Left cardiac atrium (tissue), 4 donors: ENCODE measurements around the gene KLK6. TPM values are rescaled to one million over a fixed set of nuclear protein-coding genes. Genes with fewer than 3 reads are reported as not detected.

Source experiments
- ATAC-seq, 2 donors: fragments of 200-7000 bp; cut with Tn5 transposase; one replicate each; pipeline ENCODE4 v1.9.1; 2020; ENCODE audit warnings: mild to moderate bottlenecking in 2 of 2, moderate library complexity in 2 of 2
- DNase-seq: peaks from one replicate; pipeline ENCODE4 v3.0.0-alpha.2; 2020
- intact Hi-C, 2 donors: fragments of 100-400 bp; cut with DNase I; formaldehyde crosslinking; loops; one replicate each; pipeline versions ENCODE4 v1.14.1 to v1.15.1; 2022 to 2023
- total RNA-seq, 2 donors: library from RNA; stranded (reverse); fragmentation: NEBNext Ultra II Directional; extraction: Animal tissue kit (Norgen Biotek cat#: 25700); gene quantifications; one replicate each; pipeline ENCODE4 v1.2.1, GENCODE V29; 2021
- donor health status: DM: no; HTN: yes; CAD: no.
- donor health status: DM: no; HTN: yes; CAD: no; lungs with severe emphysema.
- donor health status: DM: yes; HTN: yes; CAD: no.
- donor health status: Dilated cardiomyopathy.

Gene KLK6
- total RNA-seq, 2 donors from 2014 or later, result not detected

GRCh38 chr19:50964266-50964665 lies 5.1 kb downstream of the KLK6 start:
- DNase-seq (no peak), ATAC-seq (no peak)
- intact Hi-C loops, result no loop called here

DNA sequence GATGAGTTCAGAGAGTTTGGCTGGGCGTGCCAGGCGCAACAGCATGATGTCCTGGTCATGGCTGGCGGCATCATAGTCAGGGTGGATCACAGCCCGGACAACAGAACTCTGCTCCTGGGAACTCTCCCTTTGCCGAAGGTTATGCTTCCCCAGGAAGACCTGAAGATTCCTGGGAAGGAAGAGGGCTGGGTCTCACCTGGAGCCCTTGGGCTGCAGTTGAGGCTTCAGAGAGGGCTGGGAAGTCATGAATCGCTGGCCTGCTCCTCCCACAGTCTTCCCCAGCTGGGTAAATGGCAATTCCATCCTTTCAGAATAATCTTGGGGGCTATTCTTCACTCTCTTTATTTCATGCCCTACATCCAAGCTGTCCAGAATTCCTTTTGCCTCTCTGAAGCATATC lies 6.0 kb downstream of the KLK6 start:
- no peak for DNase-seq
- intact Hi-C loops, result no loop called here
- ATAC-seq, result no peak

DNA sequence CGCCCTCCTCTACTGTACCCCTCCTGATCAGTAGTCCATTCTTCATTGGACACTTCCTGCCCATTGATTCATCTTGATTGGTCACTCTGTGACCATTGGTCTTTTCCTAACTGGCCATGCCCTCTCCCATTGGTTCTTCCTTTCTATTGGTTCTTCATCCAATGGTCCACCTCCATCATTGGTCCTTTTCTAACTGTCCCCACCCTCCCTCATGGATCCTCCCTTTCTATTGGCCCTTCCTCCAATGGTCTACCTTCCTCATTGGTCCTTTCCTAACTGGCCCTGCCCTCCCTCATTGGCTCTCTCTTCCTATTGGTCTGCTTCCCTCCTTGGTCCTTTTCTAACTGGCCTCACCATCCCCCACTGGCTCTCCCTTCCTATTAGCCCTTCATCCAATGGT lies 7.1 kb downstream of the KLK6 start:
- intact Hi-C loops, result no loop called here

DNA sequence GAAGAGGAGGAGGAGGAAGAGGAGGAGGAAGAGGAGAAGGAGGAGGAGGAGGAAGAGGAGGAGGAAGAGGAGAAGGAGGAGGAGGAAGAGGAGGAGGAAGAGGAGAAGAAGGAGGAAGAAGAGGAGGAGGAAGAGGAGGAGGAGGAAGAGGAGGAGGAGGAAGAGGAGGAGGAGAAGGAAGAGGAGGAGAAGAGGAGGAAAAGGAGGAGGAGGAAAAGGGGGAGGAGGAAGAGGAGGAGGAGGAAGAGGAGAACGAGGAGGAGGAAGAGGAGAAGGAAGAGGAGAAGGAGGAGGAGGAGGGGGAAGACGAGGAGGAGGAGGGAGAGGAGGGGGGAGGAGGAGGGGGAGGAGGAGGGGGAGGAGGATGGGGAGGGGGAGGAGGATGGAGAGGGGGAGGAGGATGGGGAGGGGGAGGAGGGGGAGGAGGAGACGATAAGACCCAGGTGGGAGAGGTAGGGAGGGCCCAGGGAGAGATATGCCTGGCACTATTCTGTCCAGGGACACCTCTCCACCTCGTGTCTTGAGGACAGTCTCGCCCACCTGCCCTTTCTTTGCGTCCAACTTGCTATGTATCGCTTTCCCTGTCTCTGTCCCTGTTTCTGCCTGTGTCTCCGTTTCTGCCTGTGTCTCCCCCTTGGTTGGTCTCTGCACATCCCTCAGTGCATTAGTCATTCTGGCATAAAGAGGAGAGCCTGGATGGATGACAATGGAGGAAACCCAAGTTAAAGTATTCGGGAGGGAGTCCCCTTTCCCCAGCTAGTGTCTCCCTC lies 9.5 kb downstream of the KLK6 start:
- intact Hi-C loops, result no loop called here
- ATAC-seq (no peak), DNase-seq (no peak)

More for the DNA sequence above, 7.1 kb downstream of the KLK6 start:
- DNase-seq (no peak), ATAC-seq (no peak)

DNA sequence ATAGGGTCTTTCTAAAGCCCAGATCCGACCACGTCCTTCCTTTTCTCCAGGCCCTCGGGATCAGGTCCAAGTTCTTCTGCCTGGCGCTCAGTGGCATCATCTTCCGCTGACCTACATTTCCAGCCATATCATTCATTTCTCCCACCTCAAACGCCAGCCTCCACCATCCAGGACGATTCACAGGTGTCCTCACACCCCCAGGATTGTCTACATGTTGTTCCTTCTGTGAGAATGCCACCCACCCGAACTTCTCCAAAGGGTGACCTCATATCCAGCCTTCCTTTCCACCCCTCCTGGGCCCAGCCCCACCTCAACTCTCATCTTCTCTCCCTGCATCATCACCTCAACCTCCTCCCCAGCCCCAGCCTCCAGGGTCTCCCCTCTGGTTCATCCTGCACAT lies 11.8 kb downstream of the KLK6 start:
- no peak for ATAC-seq
- intact Hi-C loops, result no loop called here
- no peak for DNase-seq

DNA sequence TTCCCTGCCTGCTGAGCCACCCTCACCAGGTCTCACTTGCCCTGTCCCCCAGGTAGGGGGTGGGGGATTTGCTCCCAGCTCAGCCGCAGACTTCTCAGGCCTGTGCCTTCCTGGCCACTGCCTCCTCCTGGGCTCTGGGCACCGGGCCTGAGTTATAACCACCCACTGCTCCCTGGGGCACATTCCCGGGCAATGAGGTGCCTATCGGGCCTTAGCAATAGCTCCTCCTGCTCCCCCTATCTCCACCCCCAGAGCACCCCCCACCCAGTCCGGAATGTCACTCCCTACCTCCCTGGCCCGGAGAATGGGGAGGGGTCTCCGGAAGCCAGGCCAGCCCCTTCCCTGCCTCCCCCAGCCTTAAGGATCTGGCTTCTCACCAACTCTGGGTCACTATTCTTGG lies 16.5 kb downstream of the KLK6 start, which contains the start of gene KLK5:
TSS of gene KLK5 (minus strand) at position 129 of the 400 bp plus-strand sequence. CDS start 381 bp downstream, outside the sequence.
- ATAC-seq (peak in 1 of 2 donors; percentile 76), DNase-seq (no peak)
- intact Hi-C loops, result no loop called here

DNA sequence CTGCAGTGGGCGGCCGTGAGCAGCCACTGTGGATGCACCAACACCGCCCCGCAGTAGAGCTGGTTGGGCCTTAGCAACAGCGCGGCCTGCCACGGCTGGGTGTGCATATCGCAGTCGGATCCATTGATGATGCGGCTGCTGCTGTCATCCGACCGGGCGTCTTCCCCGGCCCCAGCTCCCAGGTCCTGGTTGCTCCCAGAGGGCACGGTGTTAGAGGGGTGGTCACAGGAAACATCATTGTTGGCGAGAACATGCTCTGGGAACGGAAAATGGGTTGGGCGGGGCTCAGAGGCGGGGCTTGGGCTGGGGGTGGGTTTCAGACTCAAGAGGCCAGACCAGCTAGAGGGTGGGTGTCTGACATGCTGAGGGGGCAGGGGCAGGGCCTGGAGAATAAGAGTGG lies 19.5 kb downstream of the KLK6 start:
- ATAC-seq, result no peak
- no peak for DNase-seq
- intact Hi-C loops, result no loop called here

DNA sequence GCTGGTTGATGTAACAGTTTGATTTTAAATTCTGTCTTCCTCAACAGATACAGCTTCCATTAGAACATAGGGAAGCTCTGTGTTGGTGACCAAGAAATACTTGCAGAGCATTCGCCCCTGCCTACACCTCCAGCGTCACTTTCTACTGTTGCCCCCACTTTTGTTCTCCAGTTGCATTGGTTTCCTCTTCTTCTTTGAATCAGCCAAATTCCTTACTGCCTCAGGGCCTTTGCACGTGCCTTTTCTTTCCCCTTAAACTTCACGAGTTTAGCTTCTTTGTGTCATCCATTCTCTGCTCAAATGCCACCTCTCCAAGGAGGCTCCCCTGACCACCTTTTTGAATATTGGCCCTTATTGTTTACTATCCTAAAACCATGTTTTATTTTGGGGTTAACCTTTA lies 22.3 kb downstream of the KLK6 start:
- ATAC-seq (no peak), DNase-seq (no peak)
- intact Hi-C loops, result no loop called here

DNA sequence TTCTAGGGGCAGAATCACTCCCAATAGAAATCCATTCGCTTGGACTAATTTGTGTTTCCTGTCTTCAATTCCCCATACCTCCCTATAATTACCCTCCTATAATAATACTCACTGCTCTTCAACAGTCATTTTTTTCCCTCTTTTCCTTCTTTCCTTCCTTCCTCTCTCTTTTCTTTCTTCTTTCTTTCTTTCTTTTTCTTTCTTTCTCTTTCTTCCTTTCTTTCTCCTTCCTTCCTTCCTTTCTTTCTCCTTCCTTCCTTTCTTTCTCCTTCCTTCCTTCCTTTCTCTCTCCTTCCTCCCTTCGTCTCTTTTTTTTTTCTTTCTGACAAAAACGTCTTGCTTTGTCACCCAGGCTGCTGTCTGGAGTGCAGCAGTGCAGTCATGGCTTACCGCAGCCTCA lies 24.6 kb downstream of the KLK6 start:
- no peak for ATAC-seq
- no peak for DNase-seq
- intact Hi-C loops, result no loop called here

DNA sequence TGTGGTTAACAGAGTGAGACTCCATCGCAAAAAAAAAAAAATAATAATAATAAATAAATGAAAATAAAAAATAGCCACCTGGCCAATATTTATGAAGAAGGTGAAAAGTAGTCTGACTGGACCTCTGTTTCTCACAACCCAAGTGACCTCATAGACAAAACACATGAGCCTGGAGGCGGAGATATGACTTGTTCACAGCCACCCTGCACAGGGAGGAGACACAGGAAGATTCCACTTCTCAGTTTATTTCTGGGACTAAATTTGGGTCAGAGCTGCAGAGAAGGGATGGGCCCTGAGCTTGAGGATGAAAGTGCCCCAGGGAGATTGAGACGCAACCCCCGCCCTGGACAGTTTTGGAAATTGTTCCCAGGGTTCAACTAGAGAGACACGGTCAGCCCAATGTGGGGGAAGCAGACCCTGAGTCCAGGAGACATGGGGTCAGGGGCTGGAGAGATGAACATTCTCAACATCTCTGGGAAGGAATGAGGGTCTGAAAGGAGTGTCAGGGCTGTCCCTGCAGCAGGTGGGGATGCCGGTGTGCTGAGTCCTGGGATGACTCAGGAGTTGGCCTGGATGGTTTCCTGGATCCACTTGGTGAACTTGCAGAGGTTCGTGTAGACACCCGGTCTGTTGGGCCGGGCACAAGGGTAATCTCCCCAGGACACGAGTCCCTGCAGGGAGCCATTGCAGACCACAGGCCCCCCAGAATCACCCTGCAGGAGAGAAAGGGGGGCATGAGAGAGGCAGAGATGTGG lies 26.1 kb downstream of the KLK6 start:
- ATAC-seq, result no peak
- intact Hi-C loops, result no loop called here
- no peak for DNase-seq

DNA sequence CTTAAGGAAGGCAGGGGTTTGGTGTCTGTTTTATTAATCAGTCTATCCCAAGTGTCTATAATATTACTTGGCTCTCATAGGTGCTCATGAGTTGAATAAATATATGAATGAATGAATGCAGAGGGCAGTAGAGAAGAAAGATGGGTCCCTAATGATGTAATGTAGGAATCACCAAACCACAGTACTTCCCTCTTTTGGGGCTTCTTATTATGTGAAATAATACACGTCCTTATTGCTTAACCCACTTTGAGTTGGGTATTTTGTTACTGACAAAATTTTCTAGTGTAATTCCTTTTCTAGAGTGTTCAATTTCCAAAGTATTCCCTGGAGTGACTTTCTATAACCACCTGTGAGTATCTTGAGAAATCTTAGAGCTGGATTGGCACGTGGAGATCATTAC lies 29.8 kb downstream of the KLK6 start:
- ATAC-seq (no peak), DNase-seq (no peak)
- intact Hi-C loops, result loop anchor here in 1 of 2 donors (10.0 kb wide), 1 partner anchor 235 kb away; no protein-coding TSS in a partner anchor

DNA sequence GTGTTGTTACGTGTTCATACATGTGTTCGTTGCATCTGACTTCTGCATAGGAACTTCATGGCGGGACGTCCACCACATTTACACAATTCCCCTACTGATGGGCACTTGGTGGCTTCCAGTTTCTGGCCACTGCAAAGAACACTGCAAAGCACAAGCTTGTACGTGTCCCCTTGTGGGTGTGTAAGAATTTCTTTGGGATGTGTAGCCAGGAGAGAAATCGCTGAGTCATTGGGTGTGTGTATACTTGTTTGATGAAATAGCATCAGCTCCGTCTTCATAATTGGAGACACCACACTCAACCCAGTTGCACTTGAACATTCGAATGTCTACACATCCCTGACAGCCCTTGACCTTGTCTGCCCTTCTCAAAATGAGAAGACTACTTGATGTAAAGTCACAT lies 35.8 kb downstream of the KLK6 start:
- no peak for DNase-seq
- intact Hi-C loops, result loop anchor here (5.0 to 10.0 kb wide), 2 partner anchors 239 to 241 kb away; no protein-coding TSS in a partner anchor

DNA sequence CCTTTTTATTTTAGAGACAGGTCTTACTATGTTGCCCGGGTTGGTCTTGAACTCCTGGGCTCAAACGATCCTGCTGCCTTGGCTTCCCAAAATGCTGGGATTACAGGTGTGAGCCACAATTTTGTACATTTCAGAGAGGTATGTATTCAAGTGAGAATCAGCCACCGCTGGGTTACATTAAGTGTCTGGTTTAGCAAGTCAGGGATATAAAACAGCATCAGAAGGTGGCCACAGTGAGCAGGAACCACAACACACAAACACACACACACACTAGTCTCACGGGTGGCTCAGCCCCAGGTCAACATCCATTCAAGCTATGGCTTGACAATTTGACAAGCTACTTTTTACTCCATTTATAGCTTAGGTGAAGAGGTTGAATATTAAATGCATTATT lies 36.7 kb downstream of the KLK6 start:
- no peak for ATAC-seq

More for the DNA sequence above, 35.8 kb downstream of the KLK6 start:
- ATAC-seq, result peak in 1 of 2 donors; percentile 44

DNA sequence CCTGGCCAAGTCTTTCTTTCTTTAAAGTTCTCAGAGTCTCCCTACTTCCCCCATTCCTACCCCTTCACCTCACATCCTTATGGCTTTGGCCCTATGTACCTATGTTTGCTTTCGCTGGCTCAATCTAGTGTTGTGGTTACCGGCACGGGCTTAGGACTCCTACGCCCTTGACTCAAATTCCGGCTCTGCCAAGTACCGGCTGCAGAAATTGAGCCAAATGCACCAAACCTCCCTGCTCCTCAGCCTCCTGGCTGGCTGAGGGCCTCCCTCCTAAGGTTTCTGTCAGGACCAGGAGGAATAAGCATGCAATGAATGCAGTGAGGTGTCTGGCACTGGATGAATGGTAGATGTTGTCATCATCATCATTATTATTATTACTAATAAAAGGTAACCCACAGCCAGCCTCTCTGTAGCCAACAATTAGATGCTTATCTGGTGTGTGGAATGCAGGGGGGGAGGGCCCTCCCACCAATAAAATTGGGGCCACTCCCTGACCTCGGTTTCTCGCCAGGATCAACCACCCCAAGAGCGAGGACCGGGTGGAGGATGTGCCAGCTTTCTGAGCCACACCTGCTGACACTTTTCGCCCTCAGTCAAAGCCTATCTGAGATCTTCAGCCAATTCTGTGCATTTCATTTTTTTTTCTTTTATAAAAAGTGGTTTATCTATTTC lies 37.2 kb downstream of the KLK6 start:
- intact Hi-C loops, result loop anchor here (5.0 to 10.0 kb wide), 2 partner anchors 240 to 243 kb away; no protein-coding TSS in a partner anchor
- ATAC-seq (peak in 1 of 2 donors; percentile 93), DNase-seq (no peak)

More for the DNA sequence above, 36.7 kb downstream of the KLK6 start:
- DNase-seq, result no peak
- intact Hi-C loops, result loop anchor here (5.0 to 10.0 kb wide), 2 partner anchors 240 to 242 kb away; no protein-coding TSS in a partner anchor

DNA sequence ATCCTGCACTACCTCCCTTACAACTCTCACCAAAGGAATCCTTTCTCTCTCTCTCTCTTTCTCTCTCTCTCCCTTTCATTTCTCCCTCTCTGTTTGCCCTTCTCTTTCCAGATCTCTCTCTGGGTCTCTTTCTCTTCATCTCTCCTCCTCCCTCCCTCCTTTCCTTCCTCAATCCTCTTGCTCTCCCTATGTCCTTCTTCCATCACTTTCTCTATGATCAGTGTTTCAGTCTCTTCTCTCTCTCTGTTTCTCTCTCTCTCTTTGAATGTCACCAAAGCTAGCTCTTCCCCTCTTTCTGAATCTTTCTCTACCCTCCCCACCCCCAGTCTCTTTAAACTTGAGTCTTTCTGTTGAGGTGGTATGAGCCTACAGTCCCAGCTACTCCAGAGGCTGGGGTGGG lies 38.4 kb downstream of the KLK6 start:
- ATAC-seq (no peak), DNase-seq (no peak)
- intact Hi-C loops, result loop anchor here (5.0 to 10.0 kb wide), 2 partner anchors 241 to 244 kb away; no protein-coding TSS in a partner anchor

DNA sequence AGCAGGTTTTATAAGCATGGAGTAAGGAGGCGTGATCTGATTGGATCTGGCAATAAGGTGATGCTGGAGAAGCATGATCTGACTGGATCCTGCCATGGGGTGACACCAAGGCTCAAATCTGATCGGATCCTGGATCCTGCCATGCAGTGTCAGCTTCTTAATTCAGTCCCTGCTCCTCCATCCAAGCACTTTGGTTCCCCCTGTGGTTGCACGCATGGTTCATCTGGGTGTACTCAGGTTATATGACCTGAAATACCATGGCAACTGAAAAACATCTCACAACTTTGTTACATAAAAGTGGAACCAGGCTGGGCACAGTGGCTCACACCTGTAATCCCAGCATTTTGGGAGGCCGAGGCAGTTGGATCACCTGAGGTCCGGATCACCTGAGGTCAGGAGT lies 40.6 kb downstream of the KLK6 start:
- ATAC-seq (no peak), DNase-seq (no peak)
- intact Hi-C loops, result loop anchor here in 1 of 2 donors (5.0 to 10.0 kb wide), 3 partner anchors 168 to 564 kb away; partner anchors contain the start of gene NAPSA

DNA sequence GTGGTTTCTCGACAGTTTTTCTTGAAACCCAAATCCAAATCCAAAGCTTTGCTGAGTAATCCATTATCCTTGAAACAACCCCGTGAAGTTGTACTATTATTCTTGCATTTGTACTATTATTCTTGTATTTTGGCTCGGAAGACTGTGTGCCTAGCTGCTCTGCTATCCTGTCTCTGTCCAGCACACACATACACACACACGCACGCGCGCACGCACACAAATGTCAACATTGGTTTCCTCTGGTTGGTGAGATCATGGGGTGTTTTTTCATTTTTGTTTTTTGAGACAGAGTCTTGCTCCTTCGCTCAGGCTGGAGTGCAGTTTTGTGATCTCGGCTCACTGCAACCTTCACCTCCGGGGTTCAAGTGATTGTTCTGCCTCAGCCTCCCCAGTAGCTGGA lies 43.2 kb downstream of the KLK6 start:
- DNase-seq (no peak), ATAC-seq (no peak)
- intact Hi-C loops, result loop anchor here in 1 of 2 donors (5.0 to 10.0 kb wide), 3 partner anchors 171 to 561 kb away; partner anchors contain the start of gene NAPSA

DNA sequence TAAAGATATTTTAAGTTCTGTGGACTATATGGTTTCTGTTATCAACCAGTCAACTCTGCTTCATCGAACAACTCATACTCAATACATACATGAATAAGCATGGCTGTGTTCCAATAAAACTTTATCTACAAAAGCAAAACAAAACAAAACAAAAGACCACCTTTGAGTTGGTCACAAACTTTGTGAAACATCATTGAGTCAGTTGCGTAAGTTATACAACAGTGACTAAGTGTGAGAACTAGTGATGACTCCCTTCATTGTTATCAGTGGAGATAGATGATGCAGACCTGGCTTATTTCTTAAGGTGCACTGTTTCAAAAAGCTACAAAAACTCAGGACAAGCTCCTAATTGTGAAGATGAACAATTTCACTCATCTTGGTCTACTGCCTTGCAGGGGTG lies 43.7 kb downstream of the KLK6 start:
- peak in 1 of 2 donors; percentile 35 for ATAC-seq
- intact Hi-C loops, result loop anchor here in 1 of 2 donors (5.0 to 10.0 kb wide), 3 partner anchors 172 to 561 kb away; partner anchors contain the start of gene NAPSA

DNA sequence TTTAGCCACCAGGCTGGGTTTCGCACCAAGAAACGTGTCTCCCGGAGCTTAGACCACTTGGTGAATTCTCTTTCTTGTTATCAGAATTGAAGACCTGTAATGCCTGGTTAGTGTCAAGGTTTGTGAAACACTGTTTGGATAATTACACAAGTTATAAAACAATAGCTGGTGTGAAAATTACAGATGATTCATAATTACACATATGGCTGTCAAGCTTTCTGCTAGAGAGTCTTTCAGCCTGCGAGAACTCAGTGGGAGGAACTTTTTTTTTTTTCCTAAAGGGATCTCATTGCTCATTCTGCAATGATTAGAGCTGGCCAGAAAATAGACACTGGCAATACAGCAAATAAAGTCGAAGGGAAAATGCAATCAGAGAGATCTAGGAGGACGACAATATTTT lies 44.8 kb downstream of the KLK6 start:
- intact Hi-C loops, result loop anchor here in 1 of 2 donors (10.0 kb wide), 2 partner anchors 390 to 560 kb away; partner anchors contain the start of gene NAPSA
- ATAC-seq (no peak), DNase-seq (no peak)

More for the DNA sequence above, 43.7 kb downstream of the KLK6 start:
- DNase-seq, result no peak
